Neural progenitor cell (in vitro differentiated cells): ENCODE data around the gene KCNB1. TPM values are rescaled to one million over a fixed set of nuclear protein-coding genes. Genes with fewer than 3 reads are reported as not detected.

Experiments used
- DNase-seq: peaks from one replicate; pipeline ENCODE4 v3.0.0-alpha.2; 2016; ENCODE audit warnings: low spot score
- H2AFZ ChIP-seq: fragments of 200-600 bp; sonication (generic); replicated peaks from 2 replicates; pipeline ENCODE4 v1.6.1; 2016; ENCODE audit warnings: antibody characterized with exemption
- H3F3A ChIP-seq: fragments of 200-600 bp; sonication (generic); 2 replicates; pipeline ENCODE4 v1.6.1; 2016; ENCODE audit warnings: antibody characterized with exemption, low read depth
- H3K27ac ChIP-seq: fragments of 200-600 bp; sonication (generic); 2 replicates; pipeline ENCODE4 v1.5.1; 2016; ENCODE audit warnings: mild to moderate bottlenecking
- H3K27me3 ChIP-seq: fragments of 200-600 bp; sonication (generic); 2 replicates; pipeline ENCODE4 v1.6.1; 2016; ENCODE audit warnings: mild to moderate bottlenecking, moderate library complexity
- H3K36me3 ChIP-seq: fragments of 200-600 bp; sonication (generic); 2 replicates; pipeline ENCODE4 v1.5.1; 2016
- H3K4me1 ChIP-seq: fragments of 200-600 bp; sonication (generic); 2 replicates; pipeline ENCODE4 v1.6.1; 2016; ENCODE audit warnings: mixed run types
- H3K4me2 ChIP-seq: fragments of 200-600 bp; sonication (generic); 2 replicates; pipeline ENCODE4 v1.6.1; 2016
- H3K4me3 ChIP-seq: fragments of 200-600 bp; sonication (generic); 2 replicates; pipeline ENCODE4 v1.5.1; 2016
- H3K79me2 ChIP-seq: fragments of 200-600 bp; sonication (generic); 2 replicates; pipeline ENCODE4 v1.6.1; 2016; ENCODE audit warnings: low read depth
- H3K9ac ChIP-seq: fragments of 200-600 bp; sonication (generic); 2 replicates; pipeline ENCODE4 v1.6.1; 2016
- H3K9me3 ChIP-seq: fragments of 200-600 bp; sonication (generic); 2 replicates; pipeline ENCODE4 v1.5.1; 2016; ENCODE audit warnings: low read depth
- H4K20me1 ChIP-seq: fragments of 200-600 bp; sonication (generic); 2 replicates; pipeline ENCODE4 v1.6.1; 2016; ENCODE audit warnings: low read depth
- H3K27ac Mint-ChIP-seq: 3 replicates; pipeline ENCODE4 v1.8.0; 2021; ENCODE audit warnings: mixed read lengths
- H3K27me3 Mint-ChIP-seq: 2 replicates; pipeline ENCODE4 v1.8.0; 2022; ENCODE audit warnings: low read depth, mild to moderate bottlenecking, inconsistent platforms, moderate library complexity, mixed read lengths; ENCODE audit not compliant: insufficient read depth
- H3K36me3 Mint-ChIP-seq: 3 replicates; pipeline ENCODE4 v1.8.0; 2021; ENCODE audit warnings: mixed read lengths
- H3K4me1 Mint-ChIP-seq: 3 replicates; pipeline ENCODE4 v1.8.0; 2021; ENCODE audit warnings: mixed read lengths
- H3K4me3 Mint-ChIP-seq: 3 replicates; pipeline ENCODE4 v1.8.0; 2021; ENCODE audit warnings: mild to moderate bottlenecking, moderate library complexity, mixed read lengths
- H3K9me3 Mint-ChIP-seq: 3 replicates; pipeline ENCODE4 v1.8.0; 2020; ENCODE audit warnings: mixed read lengths
- CTCF ChIP-seq: fragments of 200-600 bp; sonication (generic); IDR thresholded peaks from 2 replicates; pipeline ENCODE4 v1.5.1; 2017; ENCODE audit warnings: antibody characterized with exemption, mild to moderate bottlenecking
- EZH2 ChIP-seq: fragments of 200-600 bp; sonication (generic); IDR thresholded peaks from 2 replicates; pipeline ENCODE4 v1.6.1; 2017; ENCODE audit warnings: antibody characterized with exemption, mild to moderate bottlenecking, moderate library complexity
- EZH2phosphoT487 ChIP-seq: fragments of 200-600 bp; sonication (generic); IDR thresholded peaks from 2 replicates; pipeline ENCODE4 v1.6.1; 2017; ENCODE audit warnings: antibody characterized with exemption
- total RNA-seq: library from RNA; depleted of rRNA; stranded (reverse); fragments of >200 nt; gene quantifications from 2 replicates; pipeline ENCODE4 v1.2.3, GENCODE V29; 2015; ENCODE audit warnings: low replicate concordance

KCNB1 gene
- total RNA-seq, 1 donor from 2014 or later = 0.97 TPM

DNA sequence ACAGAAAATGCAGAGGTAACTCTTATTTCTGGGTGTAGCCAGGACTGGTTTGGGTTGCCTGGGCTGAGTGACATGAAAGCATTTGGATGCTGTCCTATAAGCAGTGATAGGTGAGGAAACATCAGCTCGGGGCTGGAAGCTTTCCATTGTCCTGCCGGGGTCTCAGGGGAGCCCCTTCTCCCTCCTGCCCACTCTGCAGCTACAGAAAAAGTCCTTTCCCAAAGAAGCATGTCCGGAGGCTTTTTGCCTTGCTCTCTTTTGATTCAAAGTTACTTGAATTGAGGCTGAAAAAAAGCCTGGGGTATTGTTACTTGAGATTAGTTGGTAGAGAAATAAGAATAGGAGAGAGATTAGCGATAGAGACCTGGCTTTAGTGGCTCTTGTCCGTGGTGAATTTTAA, 113.9 kb downstream of the KCNB1 start:
- no peak overlapping the region for H3K4me3 Mint-ChIP-seq

GRCh38 chr20:49367113-49367512, 115.4 kb downstream of the KCNB1 start:
- no peak overlapping the region for H2AFZ ChIP-seq
- peaks cover 2% of the 10 kb centered on the region for H3K36me3 Mint-ChIP-seq
- H3K9ac ChIP-seq = no peak overlapping the region
- no peaks in the 10 kb centered on the region for H3K36me3 ChIP-seq
- no peaks in the 10 kb centered on the region for H3K79me2 ChIP-seq
- no peak for DNase-seq
- H3K27ac ChIP-seq = no peak overlapping the region
- no peak overlapping the region for H3K4me3 Mint-ChIP-seq
- TF ChIP-seq EZH2phosphoT487 (no peak), EZH2 (no peak), CTCF (no peak)
- H3K4me3 ChIP-seq = no peak overlapping the region
- no peak overlapping the region for H3K4me2 ChIP-seq
- H3K9me3 ChIP-seq = no peaks in the 10 kb centered on the region
- peaks cover 22% of the 10 kb centered on the region for H3K4me1 ChIP-seq
- H3F3A ChIP-seq = peaks cover 19% of the 10 kb centered on the region
- peaks cover 4% of the 10 kb centered on the region for H3K27me3 Mint-ChIP-seq
- no peaks in the 10 kb centered on the region for H3K9me3 Mint-ChIP-seq
- no peaks in the 10 kb centered on the region for H4K20me1 ChIP-seq
- H3K27ac Mint-ChIP-seq = no peak overlapping the region
- H3K4me1 Mint-ChIP-seq = peaks cover 18% of the 10 kb centered on the region
- H3K27me3 ChIP-seq = peaks cover 4% of the 10 kb centered on the region

More for the DNA sequence above, 113.9 kb downstream of the KCNB1 start:
- Mint-ChIP-seq H3K27ac (no peak overlapping the region), H3K9me3 (no peaks in the 10 kb centered on the region), H3K4me1 (peaks cover 18% of the 10 kb centered on the region), H3K27me3 (peaks cover 4% of the 10 kb centered on the region), H3K36me3 (peaks cover 3% of the 10 kb centered on the region)
- peaks cover 19% of the 10 kb centered on the region for H3F3A ChIP-seq
- DNase-seq = peak; percentile 68
- H3K4me1 ChIP-seq = peaks cover 22% of the 10 kb centered on the region
- no peaks in the 10 kb centered on the region for H3K36me3 ChIP-seq
- peak overlapping the region; percentile 58 for H3K4me2 ChIP-seq
- no peaks in the 10 kb centered on the region for H3K79me2 ChIP-seq
- TF ChIP-seq EZH2 = no peak
- peak overlapping the region; percentile 2 for H3K27ac ChIP-seq
- peaks cover 4% of the 10 kb centered on the region for H3K27me3 ChIP-seq
- H3K9me3 ChIP-seq = no peaks in the 10 kb centered on the region
- no peak overlapping the region for H2AFZ ChIP-seq
- peak overlapping the region; percentile 14 for H3K4me3 ChIP-seq
- no peaks in the 10 kb centered on the region for H4K20me1 ChIP-seq
- no peak overlapping the region for H3K9ac ChIP-seq

DNA sequence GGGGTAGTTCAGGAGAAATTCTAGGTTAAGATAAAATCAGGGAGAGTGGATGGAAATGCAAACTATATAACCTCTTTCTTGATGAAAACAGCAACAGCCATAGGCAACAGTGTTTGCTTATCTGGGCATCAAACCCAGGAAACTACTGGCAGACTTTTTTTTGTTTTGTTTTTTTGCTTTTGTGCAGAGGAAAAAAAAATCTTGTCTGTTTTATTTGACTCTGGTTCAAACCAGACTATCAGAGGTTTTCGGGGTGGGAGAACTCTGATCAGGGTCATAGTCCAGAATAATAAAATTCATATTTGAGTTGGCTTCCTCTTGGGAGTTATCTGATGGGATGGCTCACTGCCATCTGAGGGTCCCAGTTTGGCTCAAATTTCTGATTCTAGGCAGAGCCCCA, 115.8 kb downstream of the KCNB1 start:
- TF ChIP-seq EZH2phosphoT487 (no peak), CTCF (no peak), EZH2 (no peak)
- Histone ChIP-seq H3K9ac (no peak overlapping the region), H4K20me1 (no peaks in the 10 kb centered on the region), H3K27ac (no peak overlapping the region), H3K27me3 (peaks cover 4% of the 10 kb centered on the region), H3F3A (peaks cover 19% of the 10 kb centered on the region), H3K4me1 (peaks cover 22% of the 10 kb centered on the region), H3K9me3 (no peaks in the 10 kb centered on the region), H3K36me3 (no peaks in the 10 kb centered on the region), H3K4me2 (no peak overlapping the region), H3K4me3 (no peak overlapping the region), H2AFZ (no peak overlapping the region), H3K79me2 (no peaks in the 10 kb centered on the region)
- Mint-ChIP-seq H3K4me1 (peaks cover 18% of the 10 kb centered on the region), H3K27ac (no peak overlapping the region), H3K27me3 (peaks cover 4% of the 10 kb centered on the region), H3K9me3 (no peaks in the 10 kb centered on the region), H3K4me3 (no peak overlapping the region), H3K36me3 (no peaks in the 10 kb centered on the region)
- DNase-seq = no peak

GRCh38 chr20:49361862-49362660, 120.4 kb downstream of the KCNB1 start:
- Histone ChIP-seq H3K9ac (no peak overlapping the region), H2AFZ (no peak overlapping the region), H3K27me3 (no peaks in the 10 kb centered on the region), H3K36me3 (no peaks in the 10 kb centered on the region), H3K4me2 (no peak overlapping the region), H3K79me2 (no peaks in the 10 kb centered on the region), H4K20me1 (no peaks in the 10 kb centered on the region), H3K4me1 (no peaks in the 10 kb centered on the region), H3K4me3 (no peak overlapping the region), H3F3A (no peaks in the 10 kb centered on the region), H3K9me3 (no peaks in the 10 kb centered on the region), H3K27ac (no peak overlapping the region)
- TF ChIP-seq EZH2phosphoT487 (no peak), CTCF (no peak), EZH2 (no peak)
- peaks cover 6% of the 10 kb centered on the region for H3K4me1 Mint-ChIP-seq
- H3K4me3 Mint-ChIP-seq = peak overlapping the region; percentile 15
- H3K27ac Mint-ChIP-seq = no peak overlapping the region
- peaks cover 4% of the 10 kb centered on the region for H3K27me3 Mint-ChIP-seq
- H3K9me3 Mint-ChIP-seq = no peaks in the 10 kb centered on the region
- DNase-seq = no peak
- H3K36me3 Mint-ChIP-seq = no peaks in the 10 kb centered on the region
